ENCODE results near the gene TIRAP.
"Not testable (repeated sequence)": the region's sequence is repeated elsewhere in the genome, so short reads cannot be mapped to it uniquely, and the experiment has no call there.

TIRAP gene

DNA sequence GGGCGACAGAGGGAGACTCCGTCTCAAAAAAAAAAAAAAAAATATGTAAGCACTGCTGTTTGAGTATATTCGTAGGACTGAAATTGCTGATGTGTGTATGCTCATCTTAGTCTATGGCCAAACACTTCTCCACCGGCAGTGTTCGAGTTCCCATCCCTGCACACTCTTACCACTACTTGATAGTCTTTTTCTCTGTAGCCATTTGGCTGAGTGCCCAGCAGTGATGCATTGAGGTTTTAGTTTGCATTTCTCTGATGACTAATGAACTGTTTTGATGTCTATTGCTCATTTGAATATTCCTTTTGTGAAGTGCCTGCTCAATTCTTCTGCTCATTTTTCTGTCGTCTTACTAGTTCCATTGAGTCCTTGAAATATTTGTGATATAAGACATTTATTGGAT, 1.9 kb downstream of the TIRAP start:
- DNase-seq: no peak

DNA sequence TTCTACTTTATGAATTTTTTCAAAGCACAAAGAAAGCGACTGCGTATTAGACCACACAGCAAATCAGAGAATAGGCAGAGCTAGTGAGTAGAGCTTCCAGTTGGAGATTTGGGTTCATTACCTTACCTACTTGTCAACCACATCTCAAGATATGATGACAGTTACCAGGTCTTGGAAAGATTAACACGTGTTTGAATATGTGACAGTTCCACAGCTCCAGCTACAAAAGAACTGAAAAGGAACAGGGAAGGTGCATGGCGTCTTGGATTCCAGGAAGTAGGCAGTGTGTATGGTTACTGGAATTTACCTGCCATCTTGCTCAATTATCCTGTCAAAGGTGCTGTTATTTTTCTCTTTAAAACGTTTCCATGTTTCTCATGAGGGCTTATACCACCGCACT, 5.3 kb downstream of the TIRAP start:
- DNase-seq: no peak

DNA sequence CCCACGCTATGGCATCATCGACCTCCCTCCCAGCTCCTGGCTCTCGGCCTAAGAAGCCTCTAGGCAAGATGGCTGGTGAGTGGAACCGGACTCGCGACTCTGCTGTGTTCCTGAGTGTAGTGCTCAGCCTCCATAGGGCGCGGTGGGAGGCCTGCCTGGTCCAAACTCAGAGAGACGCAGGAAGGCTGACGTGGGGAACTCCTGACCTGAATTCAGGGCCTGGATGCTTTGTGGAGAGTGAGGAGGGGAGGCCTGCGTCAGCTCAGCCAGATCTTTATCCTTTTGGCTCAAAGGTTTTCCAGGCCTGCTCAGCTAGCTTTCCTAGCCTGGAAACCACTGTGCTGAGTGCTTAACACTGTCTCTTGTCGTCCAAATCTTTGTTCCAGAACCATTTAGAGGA, 8.0 kb downstream of the TIRAP start:
- DNase-seq: no peak

DNA sequence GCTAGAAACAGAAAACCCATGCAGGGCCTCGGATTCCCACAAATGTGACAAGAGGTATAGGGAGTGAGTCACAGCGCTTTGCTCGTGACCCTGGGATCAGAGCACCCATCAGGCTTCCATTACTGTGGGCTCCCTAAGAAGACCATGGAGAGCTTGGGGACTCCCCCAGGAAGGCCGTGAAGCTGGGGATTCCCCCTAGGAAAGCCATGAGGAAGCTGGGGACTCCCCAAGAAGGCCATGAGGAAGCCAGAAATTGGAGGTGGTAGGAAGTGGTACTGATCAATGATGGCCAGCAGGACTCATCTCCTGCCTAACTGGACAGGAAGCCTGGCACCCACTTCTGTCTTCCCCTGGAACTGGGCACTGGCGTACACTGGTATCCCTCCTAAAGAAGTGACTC, 10.8 kb downstream of the TIRAP start:
- no peak for DNase-seq

DNA sequence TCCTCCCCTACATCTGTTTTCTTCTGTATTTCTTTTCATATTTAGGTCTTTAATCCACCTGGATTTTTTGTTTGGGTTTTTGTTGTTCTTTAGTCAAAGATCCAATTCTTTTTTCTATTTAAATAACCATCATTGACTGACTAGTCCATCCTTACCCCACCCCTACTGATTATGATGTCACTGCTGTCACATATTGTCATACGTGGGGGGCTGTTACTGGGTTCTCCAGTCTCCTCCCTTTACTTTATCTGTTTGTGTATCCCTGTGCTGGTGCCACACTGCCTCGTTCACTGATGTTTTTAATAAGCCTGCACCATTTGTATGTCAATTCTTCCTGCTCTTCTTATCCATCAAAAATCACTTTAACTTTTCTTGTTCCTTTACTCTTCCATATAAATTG, 14.1 kb downstream of the TIRAP start:
- DNase-seq: no peak

DNA sequence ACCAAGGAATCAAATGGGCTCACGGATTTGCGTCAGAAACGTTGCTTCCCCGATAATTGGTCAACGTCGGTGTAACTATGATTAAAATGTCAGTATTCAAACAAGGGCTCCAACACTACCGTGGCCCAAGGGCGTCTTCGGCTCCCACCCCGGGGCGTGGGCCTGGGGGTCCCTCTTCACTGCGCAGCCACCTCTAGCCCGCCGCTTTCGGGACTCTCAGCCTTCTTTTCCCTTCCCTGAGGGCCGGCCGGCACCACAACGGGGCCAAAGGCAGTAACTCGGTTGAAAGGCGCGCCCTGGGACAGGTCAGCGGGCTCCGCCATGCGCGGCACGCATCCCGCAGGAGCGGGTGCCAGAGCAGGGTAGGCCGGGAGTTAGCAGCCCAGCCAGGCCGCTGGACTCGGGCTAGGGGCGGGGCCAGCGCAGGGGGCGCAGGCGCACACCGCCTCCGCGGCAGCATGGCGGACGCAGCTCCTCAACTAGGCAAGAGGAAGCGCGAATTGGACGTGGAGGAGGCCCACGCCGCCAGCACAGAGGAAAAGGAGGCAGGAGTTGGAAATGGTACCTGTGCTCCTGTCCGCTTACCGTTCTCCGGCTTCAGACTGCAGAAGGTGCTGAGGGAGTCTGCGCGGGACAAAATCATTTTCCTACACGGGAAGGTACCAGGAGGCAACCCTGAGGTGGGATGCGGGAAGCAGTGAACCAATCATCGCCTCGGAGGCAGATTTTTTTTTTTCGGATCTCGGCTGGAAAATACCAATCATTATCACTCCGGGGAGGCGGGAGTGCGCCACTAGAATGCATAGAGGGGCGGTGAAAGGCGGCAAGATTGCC, 20.9 kb downstream of the TIRAP start, which contains the start of gene DCPS:
DCPS (plus strand) TSS at position 438 of the 834 bp plus-strand sequence; CDS start at position 459, 21 bp downstream.
- peak; percentile 98 for DNase-seq

DNA sequence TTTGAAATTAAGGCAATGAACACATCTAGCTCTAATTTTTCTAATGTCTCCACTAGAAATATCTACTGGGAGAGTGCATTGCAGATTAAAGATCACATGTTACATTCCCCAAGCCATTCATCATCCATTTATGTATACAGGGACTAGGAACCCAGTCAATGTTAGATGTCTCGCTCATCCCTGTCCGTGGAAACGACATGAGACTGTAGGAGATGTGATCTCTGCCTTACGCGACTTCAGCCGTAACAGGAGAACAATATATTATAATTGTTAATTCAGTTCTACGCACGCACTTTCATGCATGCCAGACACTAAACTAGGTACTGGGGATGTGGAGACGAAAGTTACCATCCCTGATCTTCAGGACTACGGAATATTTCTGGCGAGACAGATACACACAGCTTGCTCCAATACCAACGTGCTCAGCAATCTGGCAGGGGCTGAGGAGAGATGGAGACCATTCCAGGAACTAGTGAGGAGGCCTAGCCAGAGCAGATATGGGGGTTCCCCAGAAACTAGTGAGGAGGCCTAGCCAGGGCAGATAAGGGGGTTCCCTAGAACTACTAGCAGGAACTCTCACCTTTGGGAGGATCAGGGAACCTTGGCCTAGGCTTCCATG, 21.7 kb downstream of the TIRAP start:
- DNase-seq: no peak

DNA sequence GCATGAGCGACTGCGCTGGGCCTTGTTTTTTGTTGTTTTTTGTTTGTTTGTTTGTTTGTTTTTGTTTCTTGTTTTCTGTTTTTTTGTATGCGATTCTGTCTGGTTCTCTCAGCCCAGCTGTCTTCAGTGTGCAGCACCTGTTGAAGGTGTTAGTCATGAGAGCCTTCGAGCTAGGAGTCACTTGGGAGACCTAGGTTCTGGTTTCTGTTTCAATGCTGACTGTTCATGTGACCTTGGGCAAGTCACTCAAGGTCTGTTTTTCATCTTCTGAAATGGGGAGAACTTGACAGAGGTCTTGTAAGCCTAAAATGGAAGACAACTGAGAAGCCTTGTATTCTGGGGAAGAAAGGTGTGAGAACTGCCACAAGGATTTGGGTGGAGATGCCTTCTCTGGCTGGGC, 22.8 kb downstream of the TIRAP start:
- DNase-seq: no peak

DNA sequence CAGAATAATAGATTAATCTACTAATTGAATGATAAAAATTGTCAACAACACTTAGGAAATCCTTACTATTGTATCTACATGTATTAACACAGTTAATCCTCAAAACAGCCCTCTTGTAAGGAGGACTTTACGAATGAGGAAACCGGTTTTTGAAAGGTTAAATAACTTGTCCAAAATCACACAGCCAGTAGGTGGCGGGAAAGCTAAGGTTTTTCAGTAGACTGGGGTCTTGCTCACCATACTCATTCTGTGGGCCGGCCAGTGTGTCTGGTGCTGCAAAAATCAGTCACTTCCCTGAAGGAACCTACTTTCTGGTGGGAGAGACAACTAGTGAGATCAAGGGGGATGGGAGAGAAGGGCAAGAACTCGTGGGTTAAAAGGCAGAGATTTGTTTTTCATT, 24.8 kb downstream of the TIRAP start:
- no peak for DNase-seq

DNA sequence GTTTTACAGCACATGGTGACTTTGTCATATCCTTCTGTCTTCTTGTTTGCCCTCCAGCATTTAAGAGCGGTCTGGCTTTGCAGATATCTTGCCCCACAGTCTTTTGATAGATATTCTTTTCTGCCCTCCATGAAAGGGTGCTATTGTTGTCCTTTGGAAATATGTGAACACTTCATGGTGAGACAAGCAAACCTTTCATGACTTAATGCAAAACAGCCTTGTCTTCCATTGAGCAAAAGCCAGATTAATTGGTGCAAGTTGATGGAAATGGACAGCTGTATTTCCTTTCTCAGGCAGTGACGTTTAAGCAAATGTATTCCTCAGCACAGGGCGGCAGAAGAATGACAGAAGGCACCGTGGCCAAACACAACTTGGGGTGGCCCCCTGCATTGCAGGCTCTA, 25.4 kb downstream of the TIRAP start:
- no peak for DNase-seq

DNA sequence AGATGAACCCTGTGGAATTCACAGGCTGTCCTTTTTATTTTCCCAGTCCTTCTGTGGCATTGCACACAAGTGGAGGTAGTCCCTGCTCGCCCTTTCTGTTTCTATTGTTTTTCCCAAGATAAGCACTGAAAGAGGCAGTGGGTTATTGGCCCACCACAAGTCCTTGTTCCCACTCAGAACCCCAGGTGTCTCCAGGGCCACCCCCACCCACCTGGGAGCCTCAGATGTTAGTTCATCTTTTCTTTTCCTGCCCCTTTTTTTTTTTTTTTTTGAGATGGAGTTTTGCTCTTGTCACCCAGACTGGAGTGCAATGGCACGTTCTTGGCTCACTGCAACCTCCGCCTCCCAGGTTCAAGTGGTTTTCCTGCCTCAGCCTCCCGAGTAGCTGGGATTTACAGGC, 25.9 kb downstream of the TIRAP start:
- not testable (repeated sequence) for DNase-seq

DNA sequence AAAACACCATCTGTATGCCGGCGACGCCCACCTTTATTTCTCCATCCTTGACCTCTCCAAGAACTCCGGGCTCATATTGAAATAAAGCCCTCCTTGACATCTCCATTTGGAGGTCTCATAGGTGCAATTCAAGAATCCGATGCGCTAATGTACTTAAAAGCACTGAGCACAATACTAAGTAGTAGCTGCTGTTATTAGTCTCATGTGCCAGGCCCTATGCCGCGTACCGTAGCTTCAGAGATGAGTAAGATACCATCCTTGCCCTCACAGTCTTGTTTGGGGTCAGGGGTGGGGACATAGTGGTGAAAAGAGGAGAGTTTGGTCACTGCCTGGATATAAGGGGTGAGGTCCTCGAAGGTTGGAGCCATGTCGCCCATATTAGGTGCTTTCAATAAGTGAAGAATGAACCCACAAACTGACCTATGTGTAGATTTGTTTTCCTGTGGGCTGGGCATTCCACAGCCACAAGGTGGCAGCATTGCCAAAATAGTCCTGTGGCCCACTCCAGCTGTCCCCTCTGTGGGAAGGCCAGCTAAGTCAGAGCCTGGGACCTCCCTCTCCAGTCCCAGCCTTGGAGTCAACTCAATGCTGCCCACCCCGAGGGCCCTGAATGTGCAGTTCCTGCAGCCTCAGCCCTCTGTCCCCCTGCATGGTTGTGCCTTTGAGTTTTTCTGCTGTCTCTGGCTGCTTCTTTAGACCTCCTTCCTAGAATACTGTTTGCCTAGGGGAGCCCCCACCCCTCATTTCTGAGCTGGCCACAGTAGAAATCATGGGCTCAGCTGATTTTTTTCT, 27.5 kb downstream of the TIRAP start:
- DNase-seq: peak; percentile 44

DNA sequence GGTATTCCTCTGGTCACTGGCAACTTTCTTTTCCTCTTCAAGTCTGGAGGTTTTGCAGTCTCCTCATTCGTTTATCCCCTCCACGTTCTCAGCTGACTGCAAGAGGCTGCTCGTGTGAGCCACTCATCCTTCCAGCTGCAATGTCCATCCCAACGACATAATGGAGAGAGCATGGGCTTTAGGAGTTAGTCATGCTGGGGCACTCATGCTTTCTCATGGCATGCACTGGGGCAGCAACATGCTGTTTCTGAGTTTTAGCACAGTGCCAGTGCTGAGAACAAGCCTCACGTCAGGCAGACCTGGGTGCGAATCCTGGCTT, 28.1 kb downstream of the TIRAP start:
- DNase-seq: no peak

DNA sequence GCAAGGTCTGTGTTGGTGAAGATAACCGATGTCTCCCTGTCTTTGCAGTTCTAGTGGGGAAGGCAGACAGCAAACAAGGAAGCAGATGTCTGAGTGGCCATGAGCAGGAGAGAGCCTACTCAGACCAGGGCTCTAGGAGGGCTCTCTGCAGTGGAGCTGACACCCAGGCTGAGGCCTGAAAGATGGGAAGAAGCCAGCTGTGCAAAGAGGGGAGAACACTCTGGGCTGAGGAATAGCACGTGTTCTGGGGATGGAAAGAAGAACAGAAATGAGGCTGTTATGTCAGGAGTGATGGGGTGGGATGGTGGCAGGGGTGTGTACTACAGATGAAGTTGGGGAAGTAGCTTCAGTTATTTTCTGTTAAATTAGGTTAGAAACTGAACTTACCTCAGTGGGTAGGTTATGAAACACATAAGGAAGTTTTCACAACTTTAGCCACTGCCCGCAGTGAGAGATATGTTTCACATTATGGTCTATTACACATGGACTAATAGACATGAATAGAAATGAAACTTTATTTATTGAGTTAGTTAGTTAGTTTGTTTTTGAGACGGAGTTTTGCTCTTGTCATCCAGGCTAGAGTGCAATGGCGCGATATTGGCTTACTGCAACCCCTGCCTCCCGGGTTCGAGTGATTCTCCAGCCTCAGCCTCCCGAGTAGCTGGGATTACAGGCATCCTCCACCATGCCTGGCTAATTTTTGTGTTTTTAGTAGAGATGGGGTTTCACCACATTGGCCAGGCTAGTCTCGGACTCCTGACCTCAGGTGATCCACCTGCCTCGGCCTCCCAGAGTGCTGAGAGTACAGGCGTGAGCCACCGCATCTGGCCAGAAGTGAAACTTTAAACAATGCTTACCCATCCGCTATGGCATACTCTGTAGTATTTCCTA, 28.8 kb downstream of the TIRAP start:
- no peak for DNase-seq

DNA sequence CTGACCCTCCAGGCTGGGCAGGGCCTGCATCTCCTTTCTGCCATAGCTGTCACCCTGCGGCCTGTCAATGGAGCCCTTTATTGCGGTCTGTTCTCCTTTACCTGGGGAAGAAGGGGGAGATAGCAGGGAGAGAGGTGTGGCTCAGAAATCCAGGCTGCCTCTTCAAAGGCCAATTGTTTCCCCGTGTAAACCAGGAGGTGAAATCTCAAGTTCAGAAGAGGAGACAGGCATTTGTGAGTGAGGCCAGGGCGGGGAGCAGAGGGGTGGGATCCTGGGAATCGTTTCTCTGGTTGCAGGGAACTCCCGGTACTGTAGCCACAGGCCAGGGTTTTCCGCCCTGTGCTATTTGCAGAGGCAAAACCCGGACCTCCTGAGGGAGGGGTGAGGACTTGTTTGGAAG, 30.1 kb downstream of the TIRAP start:
- DNase-seq: no peak

DNA sequence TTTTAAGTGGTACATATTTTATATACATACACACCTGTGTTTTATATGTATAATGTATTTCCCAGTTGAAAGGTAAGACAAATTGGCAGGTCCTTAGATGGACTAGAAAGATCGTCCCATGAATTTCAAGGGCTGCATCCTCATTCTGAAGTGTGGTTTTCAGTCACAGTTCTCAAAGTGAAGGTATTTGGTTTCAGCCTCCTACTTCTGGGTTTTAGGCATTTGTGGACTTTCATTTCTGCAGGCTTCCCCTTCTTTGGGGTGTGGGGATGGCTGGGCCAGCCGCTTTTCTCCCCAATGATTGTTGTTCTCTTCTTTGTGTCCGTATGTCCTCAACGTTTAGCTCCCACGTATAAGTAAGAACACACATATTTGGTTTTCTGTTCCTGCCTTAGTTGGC, 30.9 kb downstream of the TIRAP start:
- no peak for DNase-seq

DNA sequence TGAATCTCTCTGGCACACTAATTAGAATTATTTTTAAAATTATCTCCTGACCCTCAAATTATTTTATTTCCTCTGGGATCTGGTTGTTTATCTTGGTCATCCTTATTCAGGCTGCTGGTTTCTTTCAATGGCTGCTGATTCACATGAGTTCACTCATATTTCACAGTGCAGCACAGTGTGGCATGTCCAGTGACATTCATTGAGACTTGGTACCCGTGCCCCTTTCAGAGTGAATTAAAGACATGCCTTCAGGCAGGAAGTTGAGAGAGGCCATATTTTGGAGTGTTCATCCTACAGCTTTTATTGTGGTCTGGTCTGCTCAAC, 34.5 kb downstream of the TIRAP start:
- no peak for DNase-seq

DNA sequence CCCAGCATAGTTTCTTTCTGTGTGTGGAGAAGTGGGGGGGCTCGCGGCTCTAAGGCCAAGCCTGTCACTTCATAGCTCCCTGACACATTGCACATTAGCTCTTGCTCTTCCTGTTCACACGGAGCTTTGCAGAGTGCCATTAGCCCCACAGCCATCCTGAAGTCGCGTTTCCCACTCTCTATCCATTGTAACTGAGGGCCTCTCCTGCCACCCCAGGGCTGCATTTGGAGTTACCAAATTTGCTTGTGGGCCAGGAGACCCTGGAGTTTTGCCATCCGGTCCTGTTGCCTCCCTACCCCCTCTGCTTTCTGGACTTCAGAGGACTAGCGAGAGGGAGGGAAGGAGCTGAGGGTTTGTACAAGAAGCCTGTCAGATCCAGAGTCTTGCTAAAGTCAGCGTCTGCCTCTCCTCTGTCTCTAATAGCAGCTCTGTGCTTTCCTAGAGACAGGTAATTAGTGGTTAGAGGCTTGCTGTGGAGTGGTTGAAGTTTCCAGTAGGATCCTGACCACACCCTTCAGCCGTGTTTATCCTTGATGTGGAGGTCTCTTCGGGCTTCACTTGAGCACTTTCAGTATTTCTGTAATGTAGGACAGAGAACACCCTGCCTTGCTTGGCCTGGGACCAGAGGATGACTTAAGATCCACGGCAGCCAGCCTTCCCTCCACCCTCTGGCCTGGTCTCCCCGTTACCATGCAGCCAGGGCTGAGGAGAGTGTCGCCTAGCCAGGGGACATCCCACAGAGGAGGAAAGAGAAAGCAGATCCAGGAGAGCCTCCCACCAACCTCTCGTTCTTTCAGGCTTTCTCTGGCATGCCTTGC, 35.1 kb downstream of the TIRAP start:
- no peak for DNase-seq

DNA sequence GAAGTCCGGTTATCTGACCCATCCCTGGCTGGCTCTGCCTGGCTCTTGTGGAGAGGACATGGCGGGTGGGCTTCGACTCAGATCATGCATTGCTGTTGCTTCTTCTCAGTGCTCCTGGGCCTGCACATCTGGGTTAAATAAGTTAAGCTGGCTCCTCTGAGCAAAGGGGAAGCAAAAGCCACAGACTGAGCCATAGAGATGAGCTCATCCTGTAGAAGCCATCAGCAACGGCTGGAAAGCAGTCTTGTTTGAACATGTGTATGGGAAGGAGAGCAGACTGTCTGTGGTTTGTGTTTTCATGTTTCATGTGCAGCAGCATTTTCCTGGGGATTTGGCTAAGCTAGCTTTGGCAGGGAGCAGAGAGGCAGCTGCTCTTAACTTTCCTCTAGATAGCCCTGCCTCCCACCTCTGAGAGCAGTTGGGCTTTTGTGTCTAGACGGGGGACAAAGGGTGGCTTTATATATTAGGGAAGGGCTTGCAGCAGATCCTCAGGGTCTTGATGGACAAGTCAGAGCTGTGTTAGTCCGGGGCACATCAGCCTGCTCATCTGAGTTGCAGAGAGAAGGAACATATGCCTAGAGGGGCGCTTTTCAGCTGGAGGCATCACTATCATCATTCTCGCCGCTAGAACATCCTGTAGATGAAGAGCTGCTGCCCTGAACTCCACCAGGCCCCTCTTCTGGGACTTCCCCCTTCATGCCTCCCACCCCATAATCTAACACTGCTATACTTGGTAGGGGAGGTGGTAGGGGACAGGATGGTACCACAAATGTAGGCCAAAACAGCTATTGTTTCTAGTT, 35.9 kb downstream of the TIRAP start:
- no peak for DNase-seq

DNA sequence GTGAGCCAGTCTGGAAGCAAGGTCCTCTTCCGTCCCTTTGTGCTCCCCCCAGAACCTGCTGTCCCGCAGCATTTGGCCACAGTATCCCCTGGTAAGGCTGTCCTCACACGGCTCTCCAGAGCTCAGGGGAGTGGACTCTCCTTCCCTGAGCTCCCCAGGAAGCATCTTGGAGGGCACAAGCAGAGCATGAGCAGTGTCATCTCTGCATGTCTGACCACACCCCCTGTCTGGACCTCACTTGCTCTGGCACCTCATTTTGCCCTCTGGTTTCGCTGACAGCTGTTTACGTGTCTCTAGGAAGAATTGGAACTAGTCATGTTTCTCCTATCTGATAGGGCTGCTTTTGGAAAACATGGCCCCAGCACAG, 36.5 kb downstream of the TIRAP start:
- no peak for DNase-seq

DNA sequence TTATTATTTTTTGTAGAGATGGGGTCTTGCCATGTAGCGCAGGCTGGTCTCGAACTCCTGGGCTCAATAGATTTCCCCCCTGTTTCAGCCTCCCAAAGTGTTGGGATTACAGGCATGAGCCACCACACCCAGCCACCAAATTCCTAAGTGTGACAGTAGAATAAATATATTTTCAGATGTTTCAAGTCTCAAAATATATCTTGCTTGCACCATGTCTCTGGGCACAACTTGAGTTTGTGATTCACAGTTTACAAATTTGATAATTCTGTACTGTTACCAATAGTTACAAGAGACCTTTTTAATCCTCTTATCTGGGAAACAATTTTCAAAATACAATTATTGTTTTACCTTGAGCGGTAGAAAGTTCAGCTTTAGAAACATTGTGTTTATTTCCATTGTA, 40.1 kb downstream of the TIRAP start:
- DNase-seq: no peak
